NCI-H510A treated with DMSO at 0.1 percent for 48 hours (cell line): ENCODE measurements around the gene LINC01488.

ENCODE experiments used
- DNase-seq: peaks from one replicate; lab custom pipeline; 2025; lab: John Stamatoyannopoulos, UW

The LINC01488 gene

DNA sequence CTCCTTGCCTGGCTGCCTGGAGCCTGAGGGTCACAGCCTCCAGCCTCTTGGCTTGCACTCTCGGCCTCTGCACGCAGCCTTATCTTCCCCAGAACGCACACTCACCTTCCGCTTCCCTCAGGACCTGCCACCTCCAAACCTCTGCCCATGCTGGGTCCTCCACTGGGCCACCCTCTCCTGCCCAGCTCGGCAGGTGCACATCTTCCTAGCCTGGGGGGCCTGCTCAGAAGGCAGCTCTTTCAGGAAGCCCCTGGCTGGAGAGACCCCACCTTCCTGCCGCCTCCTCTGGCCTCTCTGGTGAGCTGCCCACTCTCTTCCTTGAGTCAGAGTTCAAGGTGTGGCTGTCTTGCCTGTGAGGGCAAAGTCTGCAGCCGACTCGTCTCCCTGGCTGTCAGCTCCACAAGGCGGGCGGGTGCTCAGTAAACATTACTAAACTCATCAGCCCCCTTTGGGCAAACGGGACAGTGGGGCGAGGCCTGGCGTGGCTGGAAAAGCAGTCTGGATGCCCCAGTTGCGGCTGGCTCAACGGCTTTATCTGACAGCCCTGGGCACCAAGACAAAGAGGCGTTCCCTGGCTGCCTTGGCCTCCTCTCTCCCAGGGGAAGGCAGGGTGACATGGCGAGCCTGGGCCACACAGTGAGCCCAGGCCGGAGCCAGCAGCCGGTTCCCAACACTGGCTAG, 1.7 kb upstream of the LINC01488 start:
- no peak for DNase-seq

- no peak for DNase-seq
Measured at GRCh38 chr11:69480547-69481392, 693 bp upstream of the LINC01488 start.

DNA sequence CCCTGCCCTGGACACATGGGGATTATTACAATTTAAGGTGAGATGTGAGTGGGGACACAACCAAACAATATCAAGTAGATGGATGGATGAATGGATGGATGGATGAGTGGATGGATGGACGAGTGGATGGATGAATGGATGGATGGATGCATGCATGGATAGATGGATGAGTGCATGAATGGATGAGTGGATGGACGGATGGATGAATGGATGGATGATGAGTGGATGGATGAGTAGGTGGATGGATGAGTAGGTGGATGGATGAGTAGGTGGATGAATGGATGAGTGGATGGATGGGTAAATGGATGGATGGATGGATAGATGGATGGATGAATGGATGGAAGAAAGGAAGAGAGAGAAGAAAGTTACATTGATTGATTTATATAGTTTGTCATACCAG, 859 bp downstream of the LINC01488 start:
- DNase-seq = no peak

- no peak for DNase-seq
Measured at GRCh38 chr11:69483170-69483569, 1.7 kb downstream of the LINC01488 start.

GRCh38 chr11:69483691-69484426, 2.4 kb downstream of the LINC01488 start:
- no peak for DNase-seq

DNA sequence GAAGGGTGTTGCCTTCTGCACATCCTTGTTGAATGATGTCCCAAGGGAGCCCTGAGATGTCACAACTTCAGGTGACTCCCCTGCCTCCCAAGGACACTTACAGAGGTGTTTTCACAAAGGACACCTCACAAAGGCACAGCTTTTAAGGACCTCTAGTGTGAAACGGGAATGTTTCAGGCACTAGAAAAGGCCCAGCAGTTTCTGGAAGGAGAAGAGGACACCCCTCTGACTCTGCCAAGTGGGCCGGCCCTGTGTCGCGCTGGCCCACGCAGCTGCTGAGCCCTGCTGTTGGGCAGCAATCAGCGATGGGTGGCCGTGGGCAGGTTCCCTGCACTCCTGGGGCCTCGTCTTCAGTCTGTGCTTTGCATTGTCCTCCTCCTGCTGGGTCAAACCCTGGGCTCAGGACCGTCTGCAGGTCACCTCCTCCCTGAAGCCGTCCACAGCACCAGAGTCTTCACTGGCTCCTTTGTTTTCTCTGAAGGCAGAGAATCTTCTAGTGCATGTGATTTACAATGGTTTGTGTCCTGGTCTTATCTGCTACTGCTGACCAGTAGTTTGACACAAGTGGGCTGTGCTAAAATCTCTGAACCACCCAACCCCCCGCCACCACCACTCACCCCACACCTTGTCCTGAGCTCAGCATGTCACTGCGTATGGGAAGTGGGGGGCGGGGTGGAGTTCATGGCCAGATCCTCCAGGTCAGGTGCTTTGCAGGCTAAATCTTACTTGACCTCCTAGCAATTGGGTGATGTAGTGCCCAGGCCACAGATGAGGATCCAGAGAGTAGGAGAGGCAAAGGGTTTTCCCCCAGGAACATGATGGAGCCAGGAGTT, 3.2 kb downstream of the LINC01488 start:
- DNase-seq = no peak

DNA sequence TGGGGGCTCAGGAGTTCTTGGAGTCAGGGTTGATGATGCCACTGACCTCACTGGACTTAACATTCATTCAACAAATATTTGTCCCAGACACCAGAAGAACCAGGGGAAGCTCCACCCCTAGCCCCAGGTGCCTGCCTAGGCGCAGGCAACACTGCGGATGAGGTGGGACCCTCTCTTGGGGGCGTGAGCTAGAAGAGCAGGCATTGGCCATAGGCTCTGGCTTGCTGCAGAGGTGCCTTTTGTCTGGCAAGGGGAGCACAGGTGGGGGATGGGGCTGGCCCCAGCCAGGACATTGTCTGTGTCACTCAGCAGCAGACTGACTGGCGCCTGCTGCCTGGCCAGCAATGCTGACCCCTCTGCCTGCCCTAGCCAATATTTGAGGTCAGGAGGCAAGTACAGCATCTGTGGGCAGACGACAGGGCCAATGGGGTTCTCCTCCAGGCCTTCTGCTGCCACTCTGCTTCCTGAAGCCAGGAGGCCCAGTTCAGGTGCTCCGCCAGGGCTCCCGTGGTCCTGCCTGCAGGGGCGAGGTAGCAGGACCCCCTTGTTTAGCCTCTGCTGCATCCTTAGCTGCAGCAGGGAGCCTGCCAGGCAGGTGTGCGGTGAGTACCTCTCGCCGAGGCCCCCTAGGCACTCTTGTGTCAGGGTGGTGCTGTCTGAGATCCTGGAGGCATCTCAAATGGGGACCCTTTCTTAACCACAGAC, 4.0 kb downstream of the LINC01488 start:
- DNase-seq = no peak

GRCh38 chr11:69486056-69486772, 4.8 kb downstream of the LINC01488 start:
- no peak for DNase-seq

DNA sequence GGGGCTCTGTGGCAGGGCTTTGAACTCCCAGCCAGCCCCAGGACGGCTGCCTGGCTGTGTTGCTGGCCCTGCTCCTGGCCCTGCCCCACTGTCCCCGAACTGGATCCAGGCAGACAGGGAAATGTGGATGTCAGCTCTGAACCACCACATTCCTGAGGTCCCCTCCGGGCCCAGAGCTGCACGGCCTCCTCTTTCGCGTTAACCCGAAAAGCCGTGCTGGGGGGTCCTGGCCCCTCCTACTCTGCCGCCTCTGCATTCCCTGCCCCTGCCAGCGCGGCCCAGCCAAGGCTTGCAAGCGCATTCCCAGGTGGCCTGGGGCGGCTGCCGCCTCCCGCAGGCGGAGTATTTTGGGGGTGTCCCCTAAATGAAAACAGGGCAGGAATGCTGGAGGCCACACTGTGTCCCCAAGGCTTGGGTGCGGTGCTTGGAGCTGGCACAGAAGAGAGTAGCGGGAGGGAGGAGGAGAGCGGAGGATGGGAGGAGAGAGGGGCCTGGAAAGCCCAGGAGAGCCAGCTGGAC, 5.4 kb downstream of the LINC01488 start:
- no peak for DNase-seq

DNA sequence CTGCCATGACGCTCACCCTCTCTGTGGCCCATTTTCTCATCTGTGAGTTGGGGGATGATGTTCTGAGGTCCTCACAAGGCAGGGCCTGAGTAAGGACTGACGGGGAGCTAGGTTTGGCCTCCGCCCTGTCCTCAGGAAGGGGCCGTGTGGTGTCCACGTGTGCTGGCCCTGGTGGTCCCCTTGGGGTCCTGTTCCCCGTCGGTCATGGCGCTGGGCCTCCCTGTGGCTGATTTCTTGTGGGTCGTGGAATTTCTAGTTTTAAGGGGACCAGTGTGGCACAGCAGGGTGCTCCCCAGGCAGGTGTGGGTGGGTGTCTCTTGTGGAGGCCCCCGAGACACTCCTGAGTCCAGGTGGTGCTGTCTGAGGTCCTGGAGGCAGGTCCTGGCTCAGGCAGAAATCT, 5.9 kb downstream of the LINC01488 start:
- DNase-seq = no peak

GRCh38 chr11:69487849-69488542, 6.5 kb downstream of the LINC01488 start:
- no peak for DNase-seq

DNA sequence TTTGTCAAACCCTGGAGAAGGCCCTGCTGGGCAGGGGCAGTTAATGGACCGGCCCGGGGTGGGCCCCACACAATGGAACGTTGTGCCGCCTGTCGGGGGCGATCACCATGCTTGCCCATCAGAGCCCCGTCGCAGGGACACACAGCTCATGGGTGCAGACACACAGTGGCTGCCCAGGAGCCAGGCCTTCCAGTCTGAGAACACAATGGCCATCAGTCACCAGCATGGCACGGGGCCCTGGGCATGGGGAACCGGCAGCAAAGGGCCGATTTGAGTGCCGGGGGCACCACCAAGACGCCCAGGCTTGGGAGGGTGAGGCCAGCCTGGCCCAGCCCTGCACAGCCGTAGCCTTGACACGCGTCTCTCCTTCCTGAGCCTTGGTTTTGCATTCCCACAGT, 7.1 kb downstream of the LINC01488 start:
- DNase-seq = no peak

GRCh38 chr11:69489031-69489745, 7.7 kb downstream of the LINC01488 start:
- DNase-seq = no peak

GRCh38 chr11:69489746-69490365, 8.4 kb downstream of the LINC01488 start:
- DNase-seq = no peak

- DNase-seq = no peak
Measured at GRCh38 chr11:69490516-69490915, 9.1 kb downstream of the LINC01488 start.

DNA sequence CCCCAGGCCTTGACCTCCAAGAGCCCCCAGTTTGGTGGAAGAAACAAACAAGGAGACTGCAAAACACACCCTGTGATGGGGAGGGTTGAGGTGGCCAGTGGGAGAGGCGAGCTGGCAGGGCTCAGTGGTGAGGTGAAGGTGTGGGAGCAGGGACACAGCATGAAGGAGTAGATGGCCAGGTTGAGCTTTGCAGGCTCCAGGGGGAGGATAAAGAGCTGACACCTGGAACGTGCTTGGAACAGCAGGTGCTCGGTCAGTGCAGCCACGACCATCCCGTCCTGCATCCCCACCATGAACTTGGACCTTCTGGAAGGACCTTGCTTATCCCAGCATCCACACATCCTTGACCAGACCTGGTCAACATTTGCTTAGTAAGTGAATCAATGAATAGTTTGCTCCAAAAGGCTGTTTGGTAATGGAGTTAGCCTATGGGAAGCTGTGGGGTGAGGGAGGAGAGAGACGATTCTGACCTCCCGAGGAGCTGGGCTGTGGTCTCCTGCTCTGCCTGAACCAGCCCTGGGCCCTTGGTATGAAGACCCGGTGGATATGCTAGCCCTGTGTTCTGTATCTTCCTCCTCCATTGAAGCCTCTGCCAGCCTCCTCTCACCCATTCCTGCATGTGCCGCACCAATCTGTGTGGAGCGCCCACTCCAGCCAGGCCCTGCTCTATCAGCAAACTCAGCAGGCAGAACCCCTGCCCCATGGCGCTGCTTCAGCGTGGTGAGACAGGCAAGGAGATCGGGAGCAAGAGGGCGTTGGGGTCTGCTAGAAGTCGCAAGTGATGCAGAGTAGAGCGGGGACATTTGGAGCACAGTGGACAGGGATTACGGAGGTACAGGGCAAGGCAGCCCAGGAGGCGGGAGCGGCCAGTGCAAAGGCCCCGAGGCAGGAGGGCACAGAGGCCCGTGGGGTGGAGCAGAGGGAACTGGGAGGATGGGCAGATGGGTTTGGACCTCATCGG, 9.9 kb downstream of the LINC01488 start:
- no peak for DNase-seq

GRCh38 chr11:69492201-69492991, 10.9 kb downstream of the LINC01488 start:
- DNase-seq = no peak
